Colonic mucosa (tissue), 4 donors: Measurements from ENCODE around the gene ARL2BP. TPM values are rescaled to one million over a fixed set of nuclear protein-coding genes. Genes with fewer than 3 reads are reported as not detected.

Source experiments
- DNase-seq: peaks from one replicate; pipeline ENCODE4 v3.0.0-alpha.2; 2020
- H3K27ac ChIP-seq: fragments of 200-600 bp; one replicate; pipeline ENCODE4 v1.8.0; 2021
- H3K27me3 ChIP-seq: fragments of 200-600 bp; one replicate; pipeline ENCODE4 v1.8.0; 2021
- H3K36me3 ChIP-seq: fragments of 200-600 bp; one replicate; pipeline ENCODE4 v1.8.0; 2021
- H3K4me1 ChIP-seq: fragments of 200-600 bp; one replicate; pipeline ENCODE4 v1.8.0; 2021; ENCODE audit warnings: mild to moderate bottlenecking
- H3K4me3 ChIP-seq: fragments of 200-600 bp; one replicate; pipeline ENCODE4 v1.8.0; 2021
- H3K9ac ChIP-seq, 2 donors: one replicate each; pipeline ENCODE4 v1.7.0; 2013; ENCODE audit warnings: control low read depth in 2 of 2, low read depth in 2 of 2, low read length in 2 of 2
- H3K9me3 ChIP-seq: fragments of 200-600 bp; one replicate; pipeline ENCODE4 v1.8.0; 2021
- CTCF ChIP-seq: fragments of 200-600 bp; IDR thresholded peaks from one replicate; pipeline ENCODE4 v1.8.0; 2022; ENCODE audit warnings: antibody characterized with exemption, mild to moderate bottlenecking
- intact Hi-C: fragments of 100-400 bp; cut with DNase I; formaldehyde crosslinking; loops from one replicate; pipeline ENCODE4 v1.14.1; 2022
- total RNA-seq, 2 donors: library from RNA; stranded (reverse); fragmentation: NEBNext Ultra II Directional in 1 of 2; extraction: Animal tissue kit (Norgen Biotek cat#: 25700) in 1 of 2; gene quantifications; one replicate each; pipeline ENCODE4 v1.2.1, GENCODE V29; 2021
- donor health status: healthy.
- donor health status: DM: no; HTN: no; CAD: no.
- donor health status: DM: no; HTN: no; CAD: no.

The ARL2BP gene
- total RNA-seq, 2 donors from 2014 or later: 28.6 to 32.7 TPM

DNA sequence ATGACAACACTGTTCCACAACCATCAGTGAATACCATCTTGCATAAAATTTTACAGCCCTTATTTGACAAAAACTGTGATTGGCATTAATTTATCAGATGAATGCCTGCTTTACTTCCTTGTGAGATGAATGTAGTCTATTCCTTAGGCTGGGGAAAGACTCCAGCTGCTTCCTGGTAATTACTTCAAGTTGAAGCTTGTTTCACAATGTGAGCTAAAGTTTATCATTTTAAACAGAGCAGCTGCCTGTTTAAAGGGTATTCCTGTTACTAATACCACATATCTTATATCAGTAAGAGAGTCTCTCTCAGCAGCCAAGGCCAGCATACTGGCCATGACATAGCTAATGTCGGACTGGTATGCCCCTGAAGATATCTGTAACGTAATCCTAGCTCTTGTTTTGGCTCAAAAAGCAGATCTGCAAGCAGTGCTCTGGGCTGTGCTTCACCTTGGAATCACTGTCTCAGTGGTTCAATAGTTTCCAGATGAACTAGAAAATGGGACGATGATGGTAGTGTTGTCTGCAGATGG, 13.2 kb upstream of the ARL2BP start:
- Histone ChIP-seq H3K27me3 (no peaks in the 10 kb centered on the region), H3K36me3 (peaks cover 4% of the 10 kb centered on the region), H3K27ac (no peak overlapping the region), H3K4me3 (no peak overlapping the region), H3K9me3 (no peaks in the 10 kb centered on the region), H3K9ac (no peak overlapping the region), H3K4me1 (no peaks in the 10 kb centered on the region)
- intact Hi-C loops: no loop called here
- no peak for TF ChIP-seq CTCF
- no peak for DNase-seq

DNA sequence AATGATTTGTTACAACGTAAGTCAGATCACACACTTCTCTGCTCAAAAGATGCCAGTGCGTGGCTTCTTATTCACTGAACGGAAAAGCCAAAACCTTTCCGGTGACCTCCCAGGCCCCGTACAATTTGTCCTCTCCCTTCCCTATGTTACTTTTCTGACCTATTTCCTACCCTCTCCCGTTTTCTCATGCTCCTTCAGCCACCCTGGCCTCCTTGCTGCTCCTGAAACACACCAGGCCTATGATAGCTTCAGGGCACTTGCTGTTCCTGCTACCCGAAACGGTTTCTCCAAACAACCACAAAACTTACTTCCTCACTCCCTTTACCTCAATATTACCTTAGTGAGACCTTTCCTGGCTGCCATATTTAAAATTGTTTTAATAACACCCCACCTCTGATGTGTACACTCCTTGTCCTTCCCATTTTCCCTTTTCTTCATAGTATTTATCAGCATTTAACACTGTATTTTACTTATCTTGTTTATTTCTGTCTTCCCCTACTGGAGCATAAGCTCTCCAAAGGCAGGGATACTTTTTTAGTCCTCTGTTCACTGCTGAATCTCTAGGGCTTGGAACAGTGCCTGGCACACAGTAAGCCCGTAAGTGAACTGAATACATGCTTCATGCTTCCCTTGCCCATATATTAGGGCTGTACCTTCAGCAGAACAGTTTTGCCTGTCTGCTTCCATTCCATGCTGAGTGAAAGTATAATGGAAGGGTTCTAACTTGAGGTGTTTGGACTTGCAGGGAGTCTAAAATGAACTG, 10.9 kb upstream of the ARL2BP start:
- no peaks in the 10 kb centered on the region for H3K27me3 ChIP-seq
- no peak for DNase-seq
- intact Hi-C loops: no loop called here
- no peaks in the 10 kb centered on the region for H3K9me3 ChIP-seq
- H3K9ac ChIP-seq: no peak overlapping the region
- TF ChIP-seq CTCF: no peak
- peaks cover 4% of the 10 kb centered on the region for H3K36me3 ChIP-seq
- H3K4me1 ChIP-seq: no peaks in the 10 kb centered on the region
- H3K4me3 ChIP-seq: no peak overlapping the region
- H3K27ac ChIP-seq: no peak overlapping the region

GRCh38 chr16:57234707-57235092, 10.4 kb upstream of the ARL2BP start:
- Histone ChIP-seq H3K27me3 (no peaks in the 10 kb centered on the region), H3K27ac (no peak overlapping the region), H3K4me1 (no peaks in the 10 kb centered on the region), H3K36me3 (peaks cover 4% of the 10 kb centered on the region), H3K4me3 (no peak overlapping the region), H3K9ac (no peak overlapping the region), H3K9me3 (no peaks in the 10 kb centered on the region)
- no peak for TF ChIP-seq CTCF
- intact Hi-C loops: no loop called here
- no peak for DNase-seq

- no peaks in the 10 kb centered on the region for H3K27me3 ChIP-seq
- H3K27ac ChIP-seq: no peak overlapping the region
- intact Hi-C loops: no loop called here
- H3K9me3 ChIP-seq: no peaks in the 10 kb centered on the region
- H3K36me3 ChIP-seq: peaks cover 4% of the 10 kb centered on the region
- H3K4me3 ChIP-seq: no peak overlapping the region
- no peak for DNase-seq
- no peak for TF ChIP-seq CTCF
- no peaks in the 10 kb centered on the region for H3K4me1 ChIP-seq
- no peak overlapping the region for H3K9ac ChIP-seq
Measured at GRCh38 chr16:57235128-57236021, 9.7 kb upstream of the ARL2BP start.

DNA sequence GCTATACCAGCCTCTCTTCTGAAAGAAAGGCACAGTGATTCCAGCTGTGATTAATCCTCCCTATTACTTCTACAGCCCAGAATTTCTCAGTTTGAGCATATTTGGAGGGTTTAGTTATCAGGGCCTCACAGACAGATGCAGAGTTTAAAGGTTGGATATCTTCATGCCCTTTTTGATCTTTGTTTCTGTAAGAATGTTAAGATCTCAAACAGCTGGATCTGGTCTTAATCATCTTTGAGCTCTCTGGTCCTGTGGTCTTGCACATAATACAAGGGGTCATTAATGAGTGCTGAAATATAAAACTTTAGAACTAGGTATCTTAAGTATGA, 9.1 kb upstream of the ARL2BP start:
- Histone ChIP-seq H3K9me3 (no peaks in the 10 kb centered on the region), H3K9ac (no peak overlapping the region), H3K27ac (no peak overlapping the region), H3K4me1 (no peaks in the 10 kb centered on the region), H3K36me3 (peaks cover 4% of the 10 kb centered on the region), H3K27me3 (no peaks in the 10 kb centered on the region), H3K4me3 (no peak overlapping the region)
- no peak for TF ChIP-seq CTCF
- intact Hi-C loops: no loop called here
- DNase-seq: no peak
